OCI-M2 (cell line): ENCODE data around the gene MPP3.
"Not testable (repeated sequence)": the region's sequence is repeated elsewhere in the genome, so short reads cannot be mapped to it uniquely, and the experiment has no call there.

Source experiments
- DNase-seq: peaks from one replicate; lab custom pipeline; 2025; ENCODE audit not compliant: unreplicated experiment; lab: John Stamatoyannopoulos, UW

MPP3 gene

GRCh38 chr17:43810226-43810715 lies 22.7 kb downstream of the MPP3 start:
- DNase-seq = no peak

DNA sequence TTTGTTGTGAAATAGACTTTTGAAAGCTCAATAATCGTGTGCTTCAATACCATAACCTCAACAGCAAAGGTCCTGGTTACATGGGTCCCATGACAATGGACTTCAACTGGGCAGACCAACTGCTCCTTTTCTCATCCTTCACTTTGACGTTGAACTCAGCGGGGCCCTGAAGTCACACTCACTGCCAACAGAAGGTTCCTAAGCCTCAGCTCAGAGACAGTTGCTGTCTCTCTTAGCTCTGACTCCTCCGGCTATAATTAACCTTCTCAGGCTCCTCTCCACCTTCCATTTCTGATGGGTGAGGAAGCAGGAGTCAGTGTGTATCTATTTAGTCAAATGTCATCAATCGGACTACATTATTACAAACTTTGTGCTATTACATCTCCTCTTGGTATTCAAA lies 23.8 kb downstream of the MPP3 start:
- no peak for DNase-seq

GRCh38 chr17:43808076-43808475 lies 24.9 kb downstream of the MPP3 start:
- no peak for DNase-seq

DNA sequence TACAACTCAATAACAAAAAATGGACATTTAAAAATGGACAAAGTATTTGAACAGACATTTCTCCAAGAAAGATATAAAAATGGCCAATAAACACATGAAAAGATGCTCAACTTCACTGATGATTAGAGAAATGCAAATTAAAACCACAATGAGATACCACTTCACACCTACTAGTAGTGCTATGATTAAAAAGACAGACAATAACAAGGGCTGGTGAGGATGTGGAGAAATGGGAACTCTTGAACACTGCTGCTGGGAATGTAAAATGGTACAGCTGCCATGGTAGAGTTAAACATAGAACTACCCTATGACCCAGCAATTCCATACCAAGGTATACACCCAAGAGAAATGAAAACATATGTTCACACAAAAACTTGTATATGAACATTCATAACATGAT lies 27.8 kb downstream of the MPP3 start:
- DNase-seq = no peak

- no peak for DNase-seq
Observed at GRCh38 chr17:43803758-43804157, 29.2 kb downstream of the MPP3 start.

GRCh38 chr17:43801844-43802243 lies 31.1 kb downstream of the MPP3 start:
- DNase-seq = no peak

- no peak for DNase-seq
Observed at GRCh38 chr17:43800736-43801135, 32.2 kb downstream of the MPP3 start.

- no peak for DNase-seq
Observed at GRCh38 chr17:43799047-43799446, 33.9 kb downstream of the MPP3 start.

GRCh38 chr17:43798024-43798423 lies 34.9 kb downstream of the MPP3 start:
- DNase-seq = not testable (repeated sequence)

GRCh38 chr17:43792668-43793067 lies 40.3 kb downstream of the MPP3 start:
- not testable (repeated sequence) for DNase-seq

GRCh38 chr17:43791589-43791988 lies 41.4 kb downstream of the MPP3 start:
- no peak for DNase-seq

GRCh38 chr17:43790311-43790940 lies 42.5 kb downstream of the MPP3 start:
- DNase-seq = no peak

- no peak for DNase-seq
Observed at GRCh38 chr17:43789482-43789881, 43.5 kb downstream of the MPP3 start.

DNA sequence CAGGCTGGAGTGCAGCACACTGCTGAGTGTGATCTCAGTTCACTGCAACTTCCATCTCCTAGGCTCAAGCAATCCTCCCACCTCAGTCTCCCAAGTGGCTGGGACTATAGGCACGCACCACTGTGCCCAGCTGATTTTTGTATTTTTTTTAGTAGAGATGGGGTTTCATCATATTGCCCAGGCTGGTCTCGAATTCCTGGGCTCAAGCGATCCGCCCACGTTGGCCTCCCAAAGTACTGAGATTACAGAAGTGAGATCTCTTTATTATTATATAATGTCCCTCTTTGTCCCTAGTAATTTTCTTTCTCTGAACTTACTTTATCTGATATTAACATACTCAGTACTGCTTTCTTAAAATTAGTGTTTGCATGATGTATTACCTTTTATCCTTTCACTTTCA lies 44.4 kb downstream of the MPP3 start:
- no peak for DNase-seq

- no peak for DNase-seq
Observed at GRCh38 chr17:43787728-43788127, 45.2 kb downstream of the MPP3 start.

DNA sequence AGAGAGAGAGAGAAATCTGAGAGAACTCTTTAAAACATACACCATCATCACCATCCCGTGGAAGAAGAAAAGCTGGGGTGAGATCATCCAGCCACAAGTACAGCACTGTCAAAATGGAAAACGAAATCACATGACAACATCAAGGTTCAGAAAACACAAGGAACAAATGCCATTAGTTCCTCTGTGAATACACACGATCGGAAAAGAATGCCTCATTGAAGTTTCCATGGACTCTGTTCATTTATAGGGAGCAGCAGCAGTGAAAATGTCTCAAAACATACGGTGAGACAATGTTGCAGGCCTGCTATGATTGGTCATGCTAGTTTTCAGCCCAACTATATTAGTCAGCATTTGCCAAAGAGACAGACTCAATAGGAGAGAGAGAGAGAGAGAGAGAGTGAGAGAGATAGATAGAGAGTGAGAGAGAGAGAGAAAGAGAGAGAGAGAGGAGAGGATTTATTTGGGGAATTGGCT lies 48.3 kb downstream of the MPP3 start:
- no peak for DNase-seq

GRCh38 chr17:43784068-43784467 lies 48.9 kb downstream of the MPP3 start:
- no peak for DNase-seq

DNA sequence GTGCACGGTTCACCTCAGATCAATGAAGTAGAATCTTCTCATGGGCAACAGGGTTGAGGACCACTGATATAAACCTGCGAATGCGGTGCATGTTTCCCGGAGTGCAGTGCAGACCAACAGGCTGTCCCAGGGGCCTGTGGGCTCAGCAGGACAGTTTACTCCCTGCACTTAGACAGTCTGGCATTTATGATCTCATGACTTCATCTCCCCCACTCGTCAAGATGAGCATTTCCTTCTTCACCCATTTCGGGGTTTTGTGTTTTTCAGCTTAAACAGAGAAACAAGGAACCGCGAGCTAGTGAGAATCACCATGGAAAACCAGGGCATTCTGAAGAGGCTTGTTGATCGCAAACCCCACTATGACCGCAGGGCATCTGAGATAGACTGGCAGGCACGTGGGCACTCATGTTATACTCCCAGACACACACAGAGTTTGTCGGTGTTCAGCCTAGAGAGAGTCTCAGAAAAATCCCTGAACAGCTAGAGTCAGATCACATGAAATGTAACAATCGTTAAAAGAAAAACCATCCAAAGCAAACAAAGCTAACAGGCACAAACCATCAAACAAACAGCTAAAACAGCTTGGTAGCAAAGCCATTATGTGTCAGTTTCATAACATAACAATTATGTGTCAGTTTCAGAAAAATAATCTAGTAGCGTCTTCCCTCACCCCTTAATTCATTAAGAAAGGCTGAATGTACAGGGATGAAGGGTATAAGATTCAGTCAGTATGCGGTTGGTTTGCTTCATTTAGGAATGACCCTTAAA lies 49.8 kb downstream of the MPP3 start:
- no peak for DNase-seq

DNA sequence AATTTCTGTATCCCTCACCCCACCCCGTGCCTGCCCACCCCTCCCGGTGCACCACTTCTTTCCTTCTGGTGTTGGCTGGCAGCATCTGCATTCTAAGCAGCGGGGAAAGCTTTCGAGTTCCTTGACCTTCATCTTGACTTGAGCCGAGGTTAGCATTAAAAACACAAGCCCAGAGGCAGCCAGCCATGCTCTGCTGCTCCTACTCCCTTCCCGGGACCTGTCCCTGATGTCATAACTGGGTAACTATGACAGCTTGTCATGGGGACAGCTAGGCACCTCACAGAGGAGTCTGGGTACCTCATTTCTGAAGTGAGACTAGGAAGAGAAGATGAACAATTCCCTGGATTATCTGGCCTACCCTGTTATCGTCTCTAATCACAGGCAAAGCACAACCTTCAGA lies 52.8 kb downstream of the MPP3 start, which contains the start of gene CFAP97D1:
Gene CFAP97D1 (plus strand): TSS at position 301 of the 400 bp plus-strand sequence. CDS start 28 bp downstream, at position 329.
- DNase-seq = no peak

DNA sequence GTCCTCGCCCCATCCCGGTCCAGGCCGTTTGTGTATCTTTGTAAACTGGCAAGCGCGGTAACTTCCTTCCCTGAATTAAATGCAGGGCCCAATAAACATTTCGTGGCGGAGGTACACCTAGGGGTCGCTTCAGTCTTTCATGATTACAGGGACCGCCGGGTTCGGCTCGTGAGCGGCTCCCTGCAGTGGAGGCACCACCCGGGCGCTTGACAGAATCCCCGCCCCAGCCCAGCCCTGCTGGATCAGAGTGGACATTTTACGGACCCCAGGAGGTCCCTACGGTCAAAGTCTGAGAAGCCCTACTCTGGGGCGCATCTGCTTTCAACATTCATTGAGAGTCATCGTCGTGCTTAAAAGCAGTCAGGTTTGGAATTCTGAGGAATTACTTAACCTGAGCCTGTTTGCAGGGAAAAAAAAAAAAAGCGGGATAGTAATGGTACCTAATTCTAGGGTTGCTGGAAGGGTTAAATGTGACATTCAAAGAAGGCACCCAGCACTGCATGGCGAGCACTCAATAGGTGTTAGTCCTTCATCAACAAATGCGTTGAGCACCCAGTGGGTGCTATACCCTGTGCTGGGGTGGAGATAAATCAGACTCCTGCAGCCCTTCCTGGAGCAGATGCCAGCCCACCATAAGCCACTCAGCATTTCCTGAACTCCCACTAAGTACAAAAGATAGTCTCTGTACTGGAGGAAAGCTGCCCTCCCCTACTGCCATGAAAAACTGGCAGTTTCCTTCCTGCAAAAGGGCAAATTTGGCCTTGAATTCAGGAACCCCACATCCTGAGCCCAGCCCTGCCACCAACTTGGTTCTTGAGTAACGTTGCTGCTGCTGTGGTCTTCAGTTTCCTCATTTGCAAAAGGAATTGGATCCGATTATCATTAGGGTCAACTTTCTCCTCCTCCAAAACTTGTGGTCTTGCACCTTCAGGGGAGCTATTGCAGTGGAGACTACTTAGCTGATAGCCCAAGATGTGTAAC lies 53.5 kb downstream of the MPP3 start:
- no peak for DNase-seq
